Endodermal cell (in vitro differentiated cells): ENCODE measurements around the gene SPINT3. TPM values are rescaled to one million over a fixed set of nuclear protein-coding genes. Genes with fewer than 3 reads are reported as not detected.

Experiments
- DNase-seq: peaks from one replicate; pipeline ENCODE4 v3.0.0-alpha.2; 2017
- H3K27ac ChIP-seq: 2 replicates; pipeline ENCODE4 v1.5.1; 2013; ENCODE audit warnings: mild to moderate bottlenecking, low read depth, low read length, moderate library complexity
- H3K27me3 ChIP-seq: 2 replicates; pipeline ENCODE4 v1.6.1; 2013; ENCODE audit warnings: mild to moderate bottlenecking, low read length, moderate library complexity; ENCODE audit not compliant: insufficient read depth, control insufficient read depth, poor library complexity, severe bottlenecking
- H3K36me3 ChIP-seq: 2 replicates; pipeline ENCODE4 v1.7.0; 2013; ENCODE audit warnings: mild to moderate bottlenecking, low read length, moderate library complexity; ENCODE audit not compliant: control insufficient read depth, insufficient read depth
- H3K4me1 ChIP-seq: one replicate; pipeline ENCODE4 v1.7.0; 2013; ENCODE audit warnings: low read length; ENCODE audit not compliant: control insufficient read depth, insufficient read depth
- H3K4me3 ChIP-seq: 2 replicates; pipeline ENCODE4 v1.5.1; 2013; ENCODE audit warnings: mild to moderate bottlenecking, low read length, moderate library complexity
- H3K9ac ChIP-seq: 2 replicates; pipeline ENCODE4 v1.6.1; 2013; ENCODE audit warnings: mild to moderate bottlenecking, low read length, moderate library complexity; ENCODE audit not compliant: poor library complexity, severe bottlenecking; ENCODE audit errors: extremely low read depth
- H3K9me3 ChIP-seq: 2 replicates; pipeline ENCODE4 v1.6.1; 2013; ENCODE audit warnings: mild to moderate bottlenecking, low read length, moderate library complexity; ENCODE audit not compliant: control insufficient read depth
- H3K27ac Mint-ChIP-seq: 2 replicates; pipeline ENCODE4 v1.8.0; 2020; ENCODE audit warnings: mixed read lengths
- H3K27me3 Mint-ChIP-seq: 2 replicates; pipeline ENCODE4 v1.8.0; 2021; ENCODE audit warnings: mild to moderate bottlenecking, mixed read lengths; ENCODE audit not compliant: insufficient read depth
- H3K36me3 Mint-ChIP-seq: 2 replicates; pipeline ENCODE4 v1.8.0; 2020; ENCODE audit warnings: low read depth, mixed read lengths
- H3K4me1 Mint-ChIP-seq: 2 replicates; pipeline ENCODE4 v1.8.0; 2020; ENCODE audit warnings: mixed read lengths
- H3K4me3 Mint-ChIP-seq: 2 replicates; pipeline ENCODE4 v1.8.0; 2020; ENCODE audit warnings: mild to moderate bottlenecking, moderate library complexity, mixed read lengths
- H3K9me3 Mint-ChIP-seq: 2 replicates; pipeline ENCODE4 v1.8.0; 2020; ENCODE audit warnings: mild to moderate bottlenecking, mixed read lengths
- CTCF ChIP-seq: fragments of 200-600 bp; sonication (generic); conservative IDR thresholded peaks from 2 replicates; pipeline ENCODE4 v1.5.0; 2021; ENCODE audit warnings: antibody characterized with exemption, mild to moderate bottlenecking
- WGBS, 2 experiments: methylation state at CpG; one replicate each; pipeline versions ENCODE4 v1.1.5 to v1.1.7; 2013; ENCODE audit warnings: missing lambda C conversion rate in 2 of 2, mixed read lengths in 1 of 2; ENCODE audit not compliant: insufficient coverage in 1 of 2, insufficient read length in 1 of 2; 5-methylcytosine and 5-hydroxymethylcytosine counted together
- total RNA-seq, 2 donors: library from RNA; stranded (reverse); fragmentation: NEBNext Ultra II Directional in 1 of 2; extraction: Animal tissue kit (Norgen Biotek cat#: 25700) in 1 of 2; gene quantifications; 2 replicates in 1 of 2; 3 replicates in 1 of 2; pipeline ENCODE4 v1.2.1, GENCODE V29; 2021

SPINT3 gene
- total RNA-seq, 2 donors from 2014 or later = not detected

- TF ChIP-seq CTCF = no peak
- H3K27ac ChIP-seq = no peak overlapping the region
- Mint-ChIP-seq H3K9me3 (peaks cover 23% of the 10 kb centered on the region), H3K27me3 (peaks cover 78% of the 10 kb centered on the region), H3K4me1 (peaks cover 21% of the 10 kb centered on the region), H3K27ac (no peak overlapping the region), H3K36me3 (peaks cover 7% of the 10 kb centered on the region), H3K4me3 (no peak overlapping the region)
- WGBS, 2 experiments = 83 to 93% methylated on average over 2 of the region's 2 CpGs
- H3K36me3 ChIP-seq = no peaks in the 10 kb centered on the region
- no peak overlapping the region for H3K4me3 ChIP-seq
- H3K9ac ChIP-seq = no peak overlapping the region
- H3K27me3 ChIP-seq = peaks cover 86% of the 10 kb centered on the region
- DNase-seq = no peak
- H3K4me1 ChIP-seq = peaks cover 7% of the 10 kb centered on the region
- H3K9me3 ChIP-seq = peaks cover 20% of the 10 kb centered on the region
These were observed 9.0 kb downstream of the SPINT3 start for GRCh38 chr20:45506398-45506797.

- Mint-ChIP-seq H3K27ac (no peak overlapping the region), H3K27me3 (peaks cover 76% of the 10 kb centered on the region), H3K4me3 (no peak overlapping the region), H3K36me3 (peaks cover 5% of the 10 kb centered on the region), H3K9me3 (peaks cover 15% of the 10 kb centered on the region), H3K4me1 (peaks cover 7% of the 10 kb centered on the region)
- no peak for TF ChIP-seq CTCF
- DNase-seq = no peak
- Histone ChIP-seq H3K36me3 (no peaks in the 10 kb centered on the region), H3K4me3 (no peak overlapping the region), H3K27ac (no peak overlapping the region), H3K27me3 (peaks cover 89% of the 10 kb centered on the region), H3K4me1 (no peaks in the 10 kb centered on the region), H3K9me3 (peaks cover 14% of the 10 kb centered on the region), H3K9ac (no peak overlapping the region)
- WGBS, 2 experiments = 40 to 100% methylated on average over 1 of the region's 2 CpGs
These were observed 12.0 kb downstream of the SPINT3 start for GRCh38 chr20:45503403-45503802.

- no peak for TF ChIP-seq CTCF
- peaks cover 3% of the 10 kb centered on the region for H3K36me3 Mint-ChIP-seq
- no peak overlapping the region for H3K27ac Mint-ChIP-seq
- Histone ChIP-seq H3K9ac (no peak overlapping the region), H3K36me3 (no peaks in the 10 kb centered on the region), H3K27me3 (peaks cover 81% of the 10 kb centered on the region), H3K9me3 (peaks cover 6% of the 10 kb centered on the region), H3K4me3 (no peak overlapping the region), H3K27ac (no peak overlapping the region), H3K4me1 (peaks cover 3% of the 10 kb centered on the region)
- H3K4me1 Mint-ChIP-seq = peaks cover 13% of the 10 kb centered on the region
- WGBS, 2 experiments = 88 to 95% methylated on average over 1 of the region's 1 CpG
- H3K27me3 Mint-ChIP-seq = peaks cover 68% of the 10 kb centered on the region
- peaks cover 7% of the 10 kb centered on the region for H3K9me3 Mint-ChIP-seq
- no peak overlapping the region for H3K4me3 Mint-ChIP-seq
- no peak for DNase-seq
These were observed 12.9 kb downstream of the SPINT3 start for GRCh38 chr20:45502561-45502960.
